Measurements from ENCODE around the gene ST3GAL5. TPM values are rescaled to one million over a fixed set of nuclear protein-coding genes. Genes with fewer than 3 reads are reported as not detected.
A peak's percentile ranks its signal among the peaks of the same experiment; 100 is the strongest.
"Not testable (repeated sequence)": the region's sequence is repeated elsewhere in the genome, so short reads cannot be mapped to it uniquely, and the experiment has no call there.

Gene ST3GAL5
- total RNA-seq, 4 donors from 2014 or later = 3.0 to 20.2 (median 13.6) TPM

- Histone ChIP-seq H3K36me3 (no peaks in the 10 kb centered on the region), H3K27ac (peak overlapping the region; percentile 82 to 87 (median 85)), H3K27me3 (no peaks in the 10 kb centered on the region), H3K9me3 (peaks cover 0 to 4% of the 10 kb centered on the region in 2 donors), H3K4me1 (peaks cover 14 to 42% (median 21%) of the 10 kb centered on the region in 4 donors), H3K4me3 (no peak overlapping the region)
- in situ Hi-C loops (cut with MboI; ENCODE audit: low pct_ligation_motif_present in 1 of 4, low pct_unique_long_range_greater_than_20kb in 1 of 4, low sequenced_read_pairs in 3 of 4) = loop anchor here in 2 of 4 donors (10.0 kb wide), 1 partner anchor 189 kb away; no protein-coding TSS in a partner anchor
- TF ChIP-seq EP300 (IDR thresholded peaks at IDR 0.05; ENCODE audit: low read depth) (no peak), POLR2AphosphoS5 (IDR thresholded peaks at IDR 0.05) (no peak), POLR2A (IDR thresholded peaks at IDR 0.05) (no peak), CTCF (IDR thresholded peaks at IDR 0.05) (no peak)
- DNase-seq = no peak
- intact Hi-C loops (cut with DNase I; ENCODE audit: low total_unique reads) = loop anchor here (5.0 to 10.0 kb wide), 2 partner anchors 59 to 189 kb away; no protein-coding TSS in a partner anchor
- 94% methylated on average over 8 of the region's 8 CpGs; no CpG with 5 or more reads in 1 of the 2 donors for WGBS, 2 donors (ENCODE audit: low coverage in 1 of 2)
These were observed 2.6 kb downstream of the ST3GAL5 start for GRCh38 chr2:85886141-85886540.

- in situ Hi-C loops (cut with MboI; ENCODE audit: low pct_ligation_motif_present in 1 of 4, low pct_unique_long_range_greater_than_20kb in 1 of 4, low sequenced_read_pairs in 3 of 4) (loop anchor here in 2 of 4 donors (10.0 kb wide), 1 partner anchor 193 kb away; no protein-coding TSS in a partner anchor), intact Hi-C loops (cut with DNase I; ENCODE audit: low total_unique reads) (loop anchor here (10.0 kb wide), 1 partner anchor 193 kb away; no protein-coding TSS in a partner anchor)
- 93% methylated on average over 1 of the region's 1 CpG; no CpG with 5 or more reads in 1 of the 2 donors for WGBS, 2 donors (ENCODE audit: low coverage in 1 of 2)
- not testable (repeated sequence) for DNase-seq, H3K4me3 ChIP-seq, H3K9me3 ChIP-seq, H3K27ac ChIP-seq, H3K36me3 ChIP-seq, H3K27me3 ChIP-seq
- peaks cover 0 to 22% (median 2%) of the 10 kb centered on the region in 4 donors for H3K4me1 ChIP-seq
These were observed 7.0 kb downstream of the ST3GAL5 start for GRCh38 chr2:85881781-85882180.

- not testable (repeated sequence) for H3K36me3 ChIP-seq, H3K4me3 ChIP-seq, H3K9me3 ChIP-seq, H3K27ac ChIP-seq, H3K27me3 ChIP-seq, DNase-seq
- peaks cover 0 to 15% (median 0%) of the 10 kb centered on the region in 4 donors for H3K4me1 ChIP-seq
- WGBS, 2 donors (ENCODE audit: low coverage in 1 of 2) = 56 to 71% methylated on average over 3 to 4 of the region's 4 CpGs
- in situ Hi-C loops (cut with MboI; ENCODE audit: low pct_ligation_motif_present in 1 of 4, low pct_unique_long_range_greater_than_20kb in 1 of 4, low sequenced_read_pairs in 3 of 4) (loop anchor here in 2 of 4 donors (10.0 kb wide), 1 partner anchor 194 kb away; no protein-coding TSS in a partner anchor), intact Hi-C loops (cut with DNase I; ENCODE audit: low total_unique reads) (loop anchor here (10.0 kb wide), 1 partner anchor 194 kb away; no protein-coding TSS in a partner anchor)
These were observed 8.0 kb downstream of the ST3GAL5 start for GRCh38 chr2:85880716-85881328.

GRCh38 chr2:85878719-85879370, 9.9 kb downstream of the ST3GAL5 start:
- Histone ChIP-seq H3K9me3 (peaks cover 0 to 4% of the 10 kb centered on the region in 2 donors), H3K27me3 (no peaks in the 10 kb centered on the region), H3K4me3 (no peak overlapping the region), H3K27ac (no peak overlapping the region), H3K4me1 (peaks cover 0 to 12% (median 0%) of the 10 kb centered on the region in 4 donors), H3K36me3 (no peaks in the 10 kb centered on the region)
- no peak for DNase-seq
- intact Hi-C loops (cut with DNase I; ENCODE audit: low total_unique reads) = no loop called here
- TF ChIP-seq POLR2AphosphoS5 (IDR thresholded peaks at IDR 0.05) = no peak
- TF ChIP-seq POLR2A (IDR thresholded peaks at IDR 0.05) = no peak
- TF ChIP-seq CTCF (IDR thresholded peaks at IDR 0.05) = no peak
- no peak for TF ChIP-seq EP300 (IDR thresholded peaks at IDR 0.05; ENCODE audit: low read depth)
- in situ Hi-C loops (cut with MboI; ENCODE audit: low pct_ligation_motif_present in 1 of 4, low pct_unique_long_range_greater_than_20kb in 1 of 4, low sequenced_read_pairs in 3 of 4) = no loop called here
- 86 to 89% methylated on average over 3 to 9 of the region's 9 CpGs for WGBS, 2 donors (ENCODE audit: low coverage in 1 of 2)

- H3K27me3 ChIP-seq = no peaks in the 10 kb centered on the region
- H3K9me3 ChIP-seq = no peaks in the 10 kb centered on the region
- no peak overlapping the region for H3K4me3 ChIP-seq
- H3K36me3 ChIP-seq = no peaks in the 10 kb centered on the region
- H3K27ac ChIP-seq = no peak overlapping the region
- H3K4me1 ChIP-seq = peaks cover 0 to 12% (median 0%) of the 10 kb centered on the region in 4 donors
- no peak for DNase-seq
- in situ Hi-C loops (cut with MboI; ENCODE audit: low pct_ligation_motif_present in 1 of 4, low pct_unique_long_range_greater_than_20kb in 1 of 4, low sequenced_read_pairs in 3 of 4) = no loop called here
- TF ChIP-seq POLR2A (IDR thresholded peaks at IDR 0.05) = no peak
- TF ChIP-seq CTCF (IDR thresholded peaks at IDR 0.05) = no peak
- TF ChIP-seq EP300 (IDR thresholded peaks at IDR 0.05; ENCODE audit: low read depth) = no peak
- TF ChIP-seq POLR2AphosphoS5 (IDR thresholded peaks at IDR 0.05) = no peak
- intact Hi-C loops (cut with DNase I; ENCODE audit: low total_unique reads) = no loop called here
- WGBS, 2 donors (ENCODE audit: low coverage in 1 of 2) = 75 to 95% methylated on average over 2 to 8 of the region's 8 CpGs
These were observed 13.3 kb downstream of the ST3GAL5 start for GRCh38 chr2:85875350-85876050.
